Neuronal stem cell (in vitro differentiated cells): ENCODE measurements around the gene CD300LF.

Experiments
- DNase-seq: peaks from one replicate; pipeline ENCODE4 v3.0.0-alpha.2; 2013; ENCODE audit warnings: low spot score
- H2AFZ ChIP-seq: one replicate; pipeline ENCODE4 v1.6.1; 2013; ENCODE audit warnings: mild to moderate bottlenecking, low read length, inconsistent platforms
- H2AK5ac ChIP-seq: 2 replicates; pipeline ENCODE4 v1.6.1; 2013; ENCODE audit warnings: low read depth, mild to moderate bottlenecking, inconsistent platforms, low read length, moderate library complexity, mixed read lengths
- H2BK120ac ChIP-seq: 2 replicates; pipeline ENCODE4 v1.6.1; 2013; ENCODE audit warnings: low read depth, mild to moderate bottlenecking, inconsistent platforms, low read length, moderate library complexity, mixed read lengths
- H2BK12ac ChIP-seq: one replicate; pipeline ENCODE4 v1.6.1; 2013; ENCODE audit warnings: low read length, inconsistent platforms
- H2BK15ac ChIP-seq: 2 replicates; pipeline ENCODE4 v1.6.1; 2013; ENCODE audit warnings: mild to moderate bottlenecking, low read length, inconsistent platforms, mixed read lengths
- H2BK5ac ChIP-seq: one replicate; pipeline ENCODE4 v1.6.1; 2013; ENCODE audit warnings: inconsistent platforms, mild to moderate bottlenecking, low read length, moderate library complexity
- H3K14ac ChIP-seq: one replicate; pipeline ENCODE4 v1.6.1; 2013; ENCODE audit warnings: low read length, inconsistent platforms
- H3K18ac ChIP-seq: 2 replicates; pipeline ENCODE4 v1.6.1; 2013; ENCODE audit warnings: low read length, inconsistent platforms
- H3K23ac ChIP-seq: 2 replicates; pipeline ENCODE4 v1.6.1; 2013; ENCODE audit warnings: low read depth, mild to moderate bottlenecking, mixed read lengths, low read length, inconsistent platforms; ENCODE audit not compliant: poor library complexity
- H3K27ac ChIP-seq: replicated peaks from 3 replicates; pipeline ENCODE4 v1.5.1; 2013; ENCODE audit warnings: low read length, inconsistent platforms
- H3K27me3 ChIP-seq, 3 experiments: 2 replicates each; pipeline ENCODE4 v1.6.1; 2013; ENCODE audit warnings: low read length in 3 of 3, mild to moderate bottlenecking in 2 of 3, inconsistent platforms in 1 of 3, low read depth in 1 of 3, mixed read lengths in 1 of 3, moderate library complexity in 1 of 3; ENCODE audit not compliant: control insufficient read depth in 3 of 3, insufficient read depth in 3 of 3
- H3K36me3 ChIP-seq, 2 donors: replicated peaks in 1 of 2; 2 replicates each; pipeline ENCODE4 v1.6.1; 2013; ENCODE audit warnings: low read length in 2 of 2; ENCODE audit not compliant: control insufficient read depth in 2 of 2, insufficient read depth in 2 of 2
- H3K4ac ChIP-seq: 2 replicates; pipeline ENCODE4 v1.6.1; 2013; ENCODE audit warnings: inconsistent platforms, mild to moderate bottlenecking, low read length, moderate library complexity
- H3K4me1 ChIP-seq, 2 donors: 1 replicate in 1 of 2; 2 replicates in 1 of 2; pipeline ENCODE4 v1.6.1; 2013; ENCODE audit warnings: low read length in 2 of 2, low read depth in 1 of 2; ENCODE audit not compliant: control insufficient read depth in 2 of 2, insufficient read depth in 1 of 2
- H3K4me2 ChIP-seq: one replicate; pipeline ENCODE4 v1.6.1; 2013; ENCODE audit warnings: mild to moderate bottlenecking, low read length, inconsistent platforms; ENCODE audit not compliant: insufficient read depth, poor library complexity, severe bottlenecking
- H3K4me3 ChIP-seq, 2 donors: 2 replicates each; pipeline ENCODE4 v1.5.1; 2013; ENCODE audit warnings: low read length in 2 of 2, mild to moderate bottlenecking in 2 of 2, inconsistent platforms in 1 of 2, moderate library complexity in 1 of 2
- H3K79me1 ChIP-seq: one replicate; pipeline ENCODE4 v1.6.1; 2013; ENCODE audit warnings: low read depth, mild to moderate bottlenecking, inconsistent platforms, low read length, moderate library complexity
- H3K9ac ChIP-seq: one replicate; pipeline ENCODE4 v1.6.1; 2013; ENCODE audit warnings: mild to moderate bottlenecking, low read depth, low read length, inconsistent platforms; ENCODE audit not compliant: poor library complexity
- H3K9me3 ChIP-seq, 2 donors: replicated peaks in 1 of 2; 2 replicates each; pipeline versions ENCODE3 to v1.6.1; 2013; ENCODE audit warnings: low read length in 2 of 2, mild to moderate bottlenecking in 2 of 2, inconsistent platforms in 1 of 2, low read depth in 1 of 2, mixed read lengths in 1 of 2, moderate library complexity in 1 of 2; ENCODE audit not compliant: control insufficient read depth in 2 of 2, insufficient read depth in 1 of 2
- H4K8ac ChIP-seq: one replicate; pipeline ENCODE4 v1.6.1; 2013; ENCODE audit warnings: low read depth, mild to moderate bottlenecking, inconsistent platforms, low read length, moderate library complexity
- H4K91ac ChIP-seq: one replicate; pipeline ENCODE4 v1.6.1; 2013; ENCODE audit warnings: low read length, low read depth, mild to moderate bottlenecking, inconsistent platforms; ENCODE audit not compliant: poor library complexity
- WGBS, 2 donors: extraction: QIAGEN DNeasy Blood & Tissue Kit; methylation state at CpG; one replicate each; pipeline ENCODE4 v1.1.7; 2013; ENCODE audit warnings: missing lambda C conversion rate in 2 of 2, mixed read lengths in 1 of 2; ENCODE audit not compliant: insufficient read length in 2 of 2, insufficient replicate concordance in 1 of 2; ENCODE audit errors: extremely low coverage in 2 of 2; 5-methylcytosine and 5-hydroxymethylcytosine counted together

Gene CD300LF

DNA sequence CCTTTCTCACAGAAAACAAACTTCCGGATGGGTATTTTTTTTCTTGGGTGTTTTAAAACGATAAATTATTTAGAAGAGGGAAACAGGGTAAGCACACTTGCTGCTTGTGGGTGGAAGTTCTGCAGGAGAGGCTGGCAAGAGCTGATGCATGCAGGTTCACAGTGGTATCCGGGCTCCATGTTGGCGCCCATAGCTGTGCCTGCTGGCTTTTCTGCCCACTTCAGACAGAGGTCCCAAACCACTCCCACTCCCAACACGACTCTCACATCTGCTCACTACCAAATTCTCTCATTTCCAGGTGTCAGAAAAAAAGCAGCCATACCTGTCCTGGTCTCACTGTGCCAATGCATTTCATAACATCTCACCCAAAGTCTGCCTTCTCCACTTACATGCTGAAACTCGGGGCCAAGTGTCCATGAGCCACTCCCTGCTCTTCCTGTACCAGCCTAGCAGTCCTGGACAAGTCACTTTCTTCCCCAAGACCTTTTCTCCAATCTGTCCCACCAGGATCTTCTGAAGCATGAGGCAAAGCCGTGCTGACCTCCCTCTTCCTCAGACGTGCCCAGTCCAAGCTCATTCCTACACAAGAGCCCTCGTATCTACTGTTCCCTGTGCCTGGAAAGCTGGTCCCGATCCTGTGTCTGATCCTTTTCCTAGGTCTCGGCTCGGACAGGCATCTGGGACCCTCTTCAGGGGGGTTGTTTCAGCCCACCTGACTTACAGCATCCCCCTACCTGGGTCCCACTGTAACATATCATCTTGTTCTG is 1.5 kb downstream of the CD300LF start:
- Histone ChIP-seq H3K27me3 (peaks cover 0 to 13% (median 0%) of the 10 kb centered on the region in 3 experiments), H4K8ac (no peak overlapping the region), H2AK5ac (no peak overlapping the region), H3K23ac (peak overlapping the region; percentile 34), H3K18ac (no peak overlapping the region), H3K9ac (no peak overlapping the region), H3K27ac (no peak overlapping the region), H3K4ac (no peak overlapping the region), H2BK15ac (no peak overlapping the region), H3K36me3 (no peaks in the 10 kb centered on the region), H3K9me3 (no peaks in the 10 kb centered on the region), H3K79me1 (no peaks in the 10 kb centered on the region), H2BK5ac (no peak overlapping the region), H3K4me2 (no peak overlapping the region), H2BK12ac (no peak overlapping the region), H3K4me1 (no peaks in the 10 kb centered on the region), H2BK120ac (no peak overlapping the region), H3K14ac (no peak overlapping the region), H2AFZ (no peak overlapping the region), H3K4me3 (no peak overlapping the region), H4K91ac (no peak overlapping the region)
- no peak for DNase-seq
- no CpG with 5 or more reads among the region's 12 CpGs for WGBS, 2 donors

DNA sequence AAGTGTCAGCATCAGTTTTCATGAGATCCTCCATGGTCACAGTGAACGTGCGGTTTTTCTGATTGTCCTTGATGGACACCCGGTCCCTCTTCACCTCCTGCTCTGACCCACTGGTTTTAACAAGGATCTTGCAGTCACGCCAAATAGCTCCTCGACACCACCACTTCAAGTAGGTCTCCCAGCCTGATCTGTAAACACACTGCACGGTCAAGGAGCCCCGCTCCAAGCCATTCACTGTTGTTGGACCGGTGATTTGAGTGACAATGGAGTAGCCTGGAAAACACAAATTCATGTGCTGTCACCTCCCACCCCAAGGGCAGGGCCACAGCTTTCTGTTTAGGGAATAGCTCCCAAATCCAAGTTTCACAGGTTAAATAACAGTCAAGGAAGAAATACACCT is 8.2 kb downstream of the CD300LF start:
- Histone ChIP-seq H3K9me3 (no peaks in the 10 kb centered on the region), H3K27ac (no peak overlapping the region), H3K27me3 (peaks cover 0 to 8% (median 0%) of the 10 kb centered on the region in 3 experiments), H3K79me1 (no peaks in the 10 kb centered on the region), H2BK12ac (no peak overlapping the region), H4K8ac (no peak overlapping the region), H2AFZ (no peak overlapping the region), H2BK15ac (no peak overlapping the region), H3K23ac (no peak overlapping the region), H3K4ac (no peak overlapping the region), H2AK5ac (no peak overlapping the region), H3K9ac (no peak overlapping the region), H3K14ac (no peak overlapping the region), H3K36me3 (no peaks in the 10 kb centered on the region), H2BK120ac (no peak overlapping the region), H3K4me2 (no peak overlapping the region), H2BK5ac (no peak overlapping the region), H3K4me1 (no peaks in the 10 kb centered on the region), H3K4me3 (no peak overlapping the region), H4K91ac (no peak overlapping the region), H3K18ac (no peak overlapping the region)
- WGBS, 2 donors: no CpG with 5 or more reads among the region's 8 CpGs
- DNase-seq: no peak

DNA sequence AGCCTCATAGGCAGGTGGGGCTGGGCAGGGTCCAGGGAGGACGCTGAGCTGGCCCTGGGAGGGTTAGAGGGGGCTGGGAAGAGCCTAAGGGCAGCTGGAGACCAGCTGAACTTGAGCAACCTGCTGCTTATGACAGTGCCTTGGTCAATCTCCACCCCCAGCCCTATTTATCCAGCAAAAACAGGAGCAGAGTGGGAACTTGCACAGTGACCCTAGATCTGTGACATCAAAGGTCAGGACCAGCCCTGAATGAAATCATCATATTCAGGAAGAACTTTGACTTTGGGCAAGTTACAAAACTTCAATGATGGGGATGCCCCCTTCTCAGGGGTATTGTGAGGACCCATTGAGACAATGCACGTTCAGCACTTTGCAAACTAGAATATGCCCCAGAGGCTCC is 9.4 kb downstream of the CD300LF start:
- Histone ChIP-seq H4K91ac (no peak overlapping the region), H3K4me1 (no peaks in the 10 kb centered on the region), H2BK120ac (no peak overlapping the region), H3K14ac (no peak overlapping the region), H3K9ac (no peak overlapping the region), H3K4me2 (no peak overlapping the region), H2BK15ac (no peak overlapping the region), H2AFZ (no peak overlapping the region), H3K9me3 (no peaks in the 10 kb centered on the region), H2BK5ac (no peak overlapping the region), H3K36me3 (no peaks in the 10 kb centered on the region), H3K27me3 (peaks cover 0 to 12% (median 0%) of the 10 kb centered on the region in 3 experiments), H3K18ac (no peak overlapping the region), H2AK5ac (no peak overlapping the region), H3K23ac (no peak overlapping the region), H3K79me1 (no peaks in the 10 kb centered on the region), H4K8ac (no peak overlapping the region), H2BK12ac (no peak overlapping the region), H3K4ac (no peak overlapping the region), H3K4me3 (no peak overlapping the region), H3K27ac (no peak overlapping the region)
- no peak for DNase-seq
- no CpG with 5 or more reads among the region's 2 CpGs for WGBS, 2 donors

DNA sequence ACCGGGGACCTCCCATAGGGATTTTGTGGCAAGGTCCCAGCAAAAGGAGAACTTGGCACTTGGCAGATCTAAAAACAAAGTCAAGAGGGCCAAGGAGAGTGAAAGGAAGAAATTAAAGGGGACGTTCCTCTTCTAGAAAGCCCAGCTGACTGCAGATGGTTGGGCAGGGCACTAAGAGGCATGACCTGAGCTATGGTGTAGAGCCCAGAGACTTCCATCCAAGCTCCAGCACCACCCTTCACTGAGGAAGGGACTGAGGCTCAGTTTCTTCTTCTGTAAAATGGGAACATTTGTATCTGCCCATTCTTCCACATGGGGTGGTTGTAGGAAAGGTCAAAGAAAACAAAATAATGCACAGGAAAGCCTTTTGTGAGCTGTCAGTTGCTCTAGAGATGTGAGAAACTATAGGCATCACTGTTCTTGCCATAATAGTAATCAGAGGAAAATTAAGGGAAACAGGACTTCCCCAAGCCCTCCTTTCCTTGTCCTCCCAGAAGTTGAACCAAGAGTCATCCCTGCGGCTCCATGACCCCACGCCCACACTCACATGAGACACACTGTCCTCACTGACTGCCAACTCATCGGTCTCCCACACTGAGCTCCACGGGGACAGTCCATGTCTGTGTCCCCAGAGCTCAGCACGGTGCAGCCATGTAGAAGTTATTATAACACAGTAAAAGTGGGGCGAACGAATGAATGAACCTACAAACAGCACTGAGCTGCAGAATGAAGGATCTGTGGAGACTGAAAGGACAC is 10.4 kb downstream of the CD300LF start:
- no peak overlapping the region for H2BK15ac ChIP-seq
- H3K18ac ChIP-seq: no peak overlapping the region
- H3K4me2 ChIP-seq: no peak overlapping the region
- no peak overlapping the region for H3K4ac ChIP-seq
- no peaks in the 10 kb centered on the region for H3K79me1 ChIP-seq
- no peak overlapping the region for H3K23ac ChIP-seq
- H3K14ac ChIP-seq: no peak overlapping the region
- no peak overlapping the region for H3K9ac ChIP-seq
- no peak overlapping the region for H2AK5ac ChIP-seq
- no peak overlapping the region for H2BK5ac ChIP-seq
- H3K36me3 ChIP-seq: no peaks in the 10 kb centered on the region
- H3K4me3 ChIP-seq: no peak overlapping the region
- no peak overlapping the region for H4K8ac ChIP-seq
- peaks cover 0 to 2% of the 10 kb centered on the region in 2 donors for H3K4me1 ChIP-seq
- H2BK120ac ChIP-seq: no peak overlapping the region
- H3K9me3 ChIP-seq: no peaks in the 10 kb centered on the region
- no CpG with 5 or more reads among the region's 9 CpGs for WGBS, 2 donors
- peaks cover 0 to 21% (median 0%) of the 10 kb centered on the region in 3 experiments for H3K27me3 ChIP-seq
- no peak overlapping the region for H4K91ac ChIP-seq
- H3K27ac ChIP-seq: no peak overlapping the region
- DNase-seq: no peak
- H2BK12ac ChIP-seq: no peak overlapping the region
- H2AFZ ChIP-seq: no peak overlapping the region
